GM23338 (cell line): ENCODE measurements around the gene RAB33B. TPM values are rescaled to one million over a fixed set of nuclear protein-coding genes. Genes with fewer than 3 reads are reported as not detected.

Experiments
- ATAC-seq: fragments of 200-7000 bp; cut with Tn5 transposase; 3 replicates; pipeline ENCODE4 v1.9.1; 2020
- DNase-seq: peaks from one replicate; pipeline ENCODE4 v3.0.0-alpha.2; 2015; ENCODE audit warnings: low spot score
- H2AFZ ChIP-seq: fragments of 200-600 bp; sonication (generic); 2 replicates; pipeline ENCODE4 v1.8.0; 2016; ENCODE audit warnings: antibody characterized with exemption, mild to moderate bottlenecking, moderate library complexity
- H3F3A ChIP-seq: fragments of 200-600 bp; sonication (generic); replicated peaks from 2 replicates; pipeline ENCODE4 v1.8.0; 2017; ENCODE audit warnings: antibody characterized with exemption, mixed run types, low read depth
- H3K27ac ChIP-seq: fragments of 200-600 bp; sonication (generic); 2 replicates; pipeline ENCODE4 v1.6.1; 2016; ENCODE audit warnings: low read depth
- H3K27me3 ChIP-seq: fragments of 200-600 bp; sonication (generic); 2 replicates; pipeline ENCODE4 v1.8.0; 2016; ENCODE audit warnings: mild to moderate bottlenecking, mixed run types, moderate library complexity; ENCODE audit not compliant: insufficient read depth
- H3K36me3 ChIP-seq: fragments of 200-600 bp; sonication (generic); 2 replicates; pipeline ENCODE4 v1.8.0; 2016; ENCODE audit warnings: mild to moderate bottlenecking; ENCODE audit not compliant: insufficient read depth
- H3K4me1 ChIP-seq: fragments of 200-600 bp; sonication (generic); 2 replicates; pipeline ENCODE4 v1.8.0; 2016; ENCODE audit warnings: mild to moderate bottlenecking, moderate library complexity; ENCODE audit not compliant: insufficient read depth
- H3K4me2 ChIP-seq: fragments of 200-600 bp; sonication (generic); 2 replicates; pipeline ENCODE4 v1.7.1; 2017; ENCODE audit warnings: mixed run types
- H3K4me3 ChIP-seq: fragments of 200-600 bp; sonication (generic); 2 replicates; pipeline ENCODE4 v1.6.1; 2016; ENCODE audit warnings: mixed run types
- H3K79me2 ChIP-seq: fragments of 200-600 bp; sonication (generic); replicated peaks from 2 replicates; pipeline ENCODE4 v1.8.0; 2017; ENCODE audit warnings: mild to moderate bottlenecking; ENCODE audit not compliant: insufficient read depth
- H3K9me2 ChIP-seq: fragments of 200-600 bp; sonication (generic); 2 replicates; pipeline ENCODE4 v1.8.0; 2017; ENCODE audit not compliant: insufficient read depth
- H4K20me1 ChIP-seq: fragments of 200-600 bp; sonication (generic); replicated peaks from 2 replicates; pipeline ENCODE4 v1.8.0; 2017; ENCODE audit warnings: mild to moderate bottlenecking; ENCODE audit not compliant: insufficient read depth
- H3K27ac Mint-ChIP-seq: 2 replicates; pipeline ENCODE4 v1.8.0; 2020; ENCODE audit warnings: inconsistent platforms, mild to moderate bottlenecking, moderate library complexity, mixed read lengths
- H3K27me3 Mint-ChIP-seq: 3 replicates; pipeline ENCODE4 v1.8.0; 2022; ENCODE audit warnings: low read depth, mild to moderate bottlenecking, moderate library complexity, mixed read lengths, inconsistent platforms; ENCODE audit not compliant: insufficient read depth, poor library complexity
- H3K36me3 Mint-ChIP-seq: 3 replicates; pipeline ENCODE4 v1.8.0; 2021; ENCODE audit warnings: low read depth, mild to moderate bottlenecking, inconsistent platforms, moderate library complexity, mixed read lengths
- H3K4me1 Mint-ChIP-seq: 3 replicates; pipeline ENCODE4 v1.8.0; 2020; ENCODE audit warnings: mild to moderate bottlenecking, inconsistent platforms, mixed read lengths
- H3K4me3 Mint-ChIP-seq: 3 replicates; pipeline ENCODE4 v1.8.0; 2021; ENCODE audit warnings: moderate library complexity, mild to moderate bottlenecking, inconsistent platforms, mixed read lengths
- H3K9me3 Mint-ChIP-seq: 3 replicates; pipeline ENCODE4 v1.8.0; 2020; ENCODE audit warnings: moderate library complexity, mild to moderate bottlenecking, inconsistent platforms, mixed read lengths
- CREB1 ChIP-seq: fragments of 250-450 bp; sonication (Bioruptor Pico); IDR thresholded peaks from 2 replicates; pipeline ENCODE4 v1.5.0; 2020; ENCODE audit warnings: low read depth, mild to moderate bottlenecking, moderate library complexity
- EZH2 ChIP-seq: fragments of 200-600 bp; sonication (generic); IDR thresholded peaks from one replicate; pipeline ENCODE4 v1.8.0; 2017; ENCODE audit warnings: antibody characterized with exemption, mild to moderate bottlenecking, low read depth; ENCODE audit not compliant: unreplicated experiment
- EZH2phosphoT487 ChIP-seq: fragments of 200-600 bp; sonication (generic); IDR thresholded peaks from one replicate; pipeline ENCODE4 v1.8.1; 2018; ENCODE audit warnings: antibody characterized with exemption; ENCODE audit not compliant: unreplicated experiment
- JUNB ChIP-seq: IDR thresholded peaks from one replicate; pipeline ENCODE4 v1.6.1; 2016; ENCODE audit warnings: antibody characterized with exemption; ENCODE audit not compliant: unreplicated experiment
- NANOG ChIP-seq: IDR thresholded peaks from 2 replicates; pipeline ENCODE4 v1.6.1; 2016; ENCODE audit warnings: antibody characterized with exemption, borderline replicate concordance
- STAT1 ChIP-seq: IDR thresholded peaks from one replicate; pipeline ENCODE4 v1.6.1; 2016; ENCODE audit warnings: antibody characterized with exemption; ENCODE audit not compliant: unreplicated experiment
- ZNF114 ChIP-seq: fragments of 250-450 bp; sonication (Bioruptor Pico); IDR thresholded peaks from 2 replicates; pipeline ENCODE4 v1.5.0; 2020; ENCODE audit warnings: mild to moderate bottlenecking, moderate library complexity
- ZNF331 ChIP-seq: fragments of 250-450 bp; sonication (Bioruptor Pico); IDR thresholded peaks from 2 replicates; pipeline ENCODE4 v1.5.0; 2020; ENCODE audit warnings: low read depth, mild to moderate bottlenecking, moderate library complexity
- polyA plus RNA-seq: library from polyadenylated mRNA; unstranded; fragments of >200 nt; fragmentation: Nextera tagmentation; extraction: Ambion mirVana; gene quantifications from 2 replicates; pipeline ENCODE4 v1.2.1, GENCODE V29; 2016
- total RNA-seq: library from RNA; depleted of rRNA; stranded (reverse); fragments of >200 nt; shearing (Covaris generic); gene quantifications from 2 replicates; pipeline ENCODE4 v1.2.3, GENCODE V29; 2014
- TF ChIP-seq, protein P1 (sequence below), 2 experiments: fragments of 200-600 bp in 1 of 2; sonication (generic) in 1 of 2; conservative IDR thresholded peaks; 2 replicates each; pipeline versions ENCODE4 v1.5.1 to v1.6.1; 2016 to 2017; ENCODE audit warnings: antibody characterized with exemption in 2 of 2, low read depth in 2 of 2, mild to moderate bottlenecking in 2 of 2, moderate library complexity in 1 of 2
- TF ChIP-seq, protein P2 (sequence below): IDR thresholded peaks from 2 replicates; pipeline ENCODE4 v1.6.1; 2016; ENCODE audit warnings: antibody characterized with exemption
- TF ChIP-seq, protein P3 (sequence below): fragments of 250-450 bp; sonication (Bioruptor Pico); IDR thresholded peaks from 2 replicates; pipeline ENCODE4 v1.5.0; 2020; ENCODE audit warnings: mild to moderate bottlenecking, moderate library complexity

The RAB33B gene
- total and polyA plus RNA-seq, 2 experiments from 2014 or later = 9.9 to 17.5 TPM

DNA sequence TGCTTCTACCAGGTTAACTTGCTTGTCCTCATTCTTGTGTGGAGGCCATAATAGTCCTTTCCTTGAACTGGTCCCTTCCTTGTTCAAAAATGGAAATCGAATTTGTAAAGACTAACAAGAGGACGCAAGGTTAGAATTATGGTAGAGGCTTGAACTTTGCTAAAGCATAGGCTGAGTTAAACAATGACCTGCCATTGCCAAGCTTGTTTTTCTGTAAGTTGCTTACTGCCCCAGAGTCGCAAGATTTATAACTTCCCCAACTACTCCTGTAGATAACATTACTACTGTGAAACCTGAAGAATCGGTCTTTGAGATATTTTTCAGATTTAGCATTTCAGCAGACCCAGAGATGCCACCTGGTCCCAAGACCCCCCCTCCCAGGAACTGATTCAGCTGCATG is 45.3 kb downstream of the RAB33B start (continued):
- TF ChIP-seq NANOG (no peak), STAT1 (no peak), CREB1 (CRISPR knock-in tag) (no peak), EZH2 (no peak), ZNF331 (CRISPR knock-in tag) (no peak)
- TF ChIP-seq, protein P1, sequence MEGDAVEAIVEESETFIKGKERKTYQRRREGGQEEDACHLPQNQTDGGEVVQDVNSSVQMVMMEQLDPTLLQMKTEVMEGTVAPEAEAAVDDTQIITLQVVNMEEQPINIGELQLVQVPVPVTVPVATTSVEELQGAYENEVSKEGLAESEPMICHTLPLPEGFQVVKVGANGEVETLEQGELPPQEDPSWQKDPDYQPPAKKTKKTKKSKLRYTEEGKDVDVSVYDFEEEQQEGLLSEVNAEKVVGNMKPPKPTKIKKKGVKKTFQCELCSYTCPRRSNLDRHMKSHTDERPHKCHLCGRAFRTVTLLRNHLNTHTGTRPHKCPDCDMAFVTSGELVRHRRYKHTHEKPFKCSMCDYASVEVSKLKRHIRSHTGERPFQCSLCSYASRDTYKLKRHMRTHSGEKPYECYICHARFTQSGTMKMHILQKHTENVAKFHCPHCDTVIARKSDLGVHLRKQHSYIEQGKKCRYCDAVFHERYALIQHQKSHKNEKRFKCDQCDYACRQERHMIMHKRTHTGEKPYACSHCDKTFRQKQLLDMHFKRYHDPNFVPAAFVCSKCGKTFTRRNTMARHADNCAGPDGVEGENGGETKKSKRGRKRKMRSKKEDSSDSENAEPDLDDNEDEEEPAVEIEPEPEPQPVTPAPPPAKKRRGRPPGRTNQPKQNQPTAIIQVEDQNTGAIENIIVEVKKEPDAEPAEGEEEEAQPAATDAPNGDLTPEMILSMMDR (conservative IDR thresholded peaks at IDR 0.05; ENCODE audit: low read depth in 2 of 2) = no peak

DNA sequence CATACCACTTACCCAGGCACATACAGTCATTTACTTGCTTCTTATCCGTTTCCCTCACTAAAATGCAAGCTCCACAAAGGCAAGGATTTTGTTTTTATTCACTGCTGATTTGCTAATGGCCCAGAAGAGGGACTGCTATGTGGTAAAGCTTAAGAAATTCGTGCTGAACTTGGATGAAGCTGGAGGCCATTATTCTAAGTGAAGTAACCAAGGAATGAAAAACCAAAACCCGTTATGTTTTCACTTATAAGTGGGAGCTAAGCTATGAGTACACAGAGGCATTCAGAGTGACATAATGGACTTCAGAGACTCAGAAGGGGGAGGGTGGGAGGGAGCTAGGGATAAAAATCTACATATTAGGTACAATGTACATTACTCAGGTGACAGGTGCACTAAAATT is 47.2 kb downstream of the RAB33B start:
- 0 out of 2 replicates have a peak overlapping the region, but pooled peaks have one; percentile 72 for H3K27ac ChIP-seq
- H3K4me3 Mint-ChIP-seq = no peak overlapping the region
- DNase-seq = no peak
- no peak overlapping the region for H3K4me3 ChIP-seq
- H3K4me1 ChIP-seq = peaks cover 4% of the 10 kb centered on the region; the same call in 1 of the 2 replicates
- H3F3A ChIP-seq = no peaks in the 10 kb centered on the region
- no peak for ATAC-seq
- peaks cover 32% of the 10 kb centered on the region for H3K4me1 Mint-ChIP-seq
- H3K79me2 ChIP-seq = no peaks in the 10 kb centered on the region
- no peak for TF ChIP-seq ZNF331 (CRISPR knock-in tag)
- TF ChIP-seq NANOG = no peak
- TF ChIP-seq, protein P2, sequence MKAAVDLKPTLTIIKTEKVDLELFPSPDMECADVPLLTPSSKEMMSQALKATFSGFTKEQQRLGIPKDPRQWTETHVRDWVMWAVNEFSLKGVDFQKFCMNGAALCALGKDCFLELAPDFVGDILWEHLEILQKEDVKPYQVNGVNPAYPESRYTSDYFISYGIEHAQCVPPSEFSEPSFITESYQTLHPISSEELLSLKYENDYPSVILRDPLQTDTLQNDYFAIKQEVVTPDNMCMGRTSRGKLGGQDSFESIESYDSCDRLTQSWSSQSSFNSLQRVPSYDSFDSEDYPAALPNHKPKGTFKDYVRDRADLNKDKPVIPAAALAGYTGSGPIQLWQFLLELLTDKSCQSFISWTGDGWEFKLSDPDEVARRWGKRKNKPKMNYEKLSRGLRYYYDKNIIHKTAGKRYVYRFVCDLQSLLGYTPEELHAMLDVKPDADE = no peak
- TF ChIP-seq EZH2phosphoT487 = no peak
- no peak for TF ChIP-seq CREB1 (CRISPR knock-in tag)
- TF ChIP-seq JUNB = no peak
- no peak for TF ChIP-seq STAT1
- no peak overlapping the region for H3K27ac Mint-ChIP-seq
- H3K9me2 ChIP-seq = no peaks in the 10 kb centered on the region
- no peaks in the 10 kb centered on the region for H4K20me1 ChIP-seq
- peaks cover 14% of the 10 kb centered on the region for H3K27me3 Mint-ChIP-seq
- no peak overlapping the region for H3K4me2 ChIP-seq
- no peaks in the 10 kb centered on the region for H3K9me3 Mint-ChIP-seq
- H3K36me3 ChIP-seq = no peaks in the 10 kb centered on the region
- no peaks in the 10 kb centered on the region for H3K36me3 Mint-ChIP-seq
- H2AFZ ChIP-seq = peak overlapping the region; percentile 92
- H3K27me3 ChIP-seq = no peaks in the 10 kb centered on the region

DNA sequence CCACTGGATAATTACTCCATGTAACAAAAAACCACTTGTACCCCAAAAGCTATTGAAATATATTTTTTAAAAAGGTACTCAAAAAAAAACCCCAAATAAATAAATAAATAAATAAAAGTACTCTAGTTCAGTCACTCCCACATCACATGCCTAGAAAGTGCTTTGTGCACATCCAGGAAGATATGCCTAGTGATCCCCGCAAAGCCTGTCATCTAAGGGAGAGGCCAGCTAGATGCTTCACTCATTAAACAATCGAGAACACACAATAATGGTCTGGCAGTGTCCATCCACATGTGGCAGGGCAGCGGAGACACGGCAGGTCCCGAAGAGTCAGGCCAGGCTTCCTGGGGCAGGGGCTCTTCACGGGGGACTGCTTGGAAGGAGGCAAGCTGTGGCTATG is 47.6 kb downstream of the RAB33B start:
- no peaks in the 10 kb centered on the region for H3K27me3 ChIP-seq
- Mint-ChIP-seq H3K36me3 (no peaks in the 10 kb centered on the region), H3K27ac (no peak overlapping the region; the same call in 1 of the 2 replicates), H3K4me3 (no peak overlapping the region), H3K27me3 (peaks cover 15% of the 10 kb centered on the region), H3K4me1 (peaks cover 32% of the 10 kb centered on the region), H3K9me3 (no peaks in the 10 kb centered on the region)
- H3F3A ChIP-seq = no peaks in the 10 kb centered on the region
- no peak overlapping the region for H3K27ac ChIP-seq
- no peak overlapping the region for H2AFZ ChIP-seq
- no peaks in the 10 kb centered on the region for H3K79me2 ChIP-seq
- DNase-seq (no peak), ATAC-seq (peak; percentile 19; the same call in 1 of the 3 replicates)
- H3K9me2 ChIP-seq = no peaks in the 10 kb centered on the region
- H3K4me3 ChIP-seq = no peak overlapping the region
- H3K4me1 ChIP-seq = peaks cover 4% of the 10 kb centered on the region; the same call in 1 of the 2 replicates
- no peaks in the 10 kb centered on the region for H4K20me1 ChIP-seq
- no peaks in the 10 kb centered on the region for H3K36me3 ChIP-seq
- H3K4me2 ChIP-seq = no peak overlapping the region
- TF ChIP-seq NANOG (no peak), ZNF114 (no peak), EZH2 (no peak), EZH2phosphoT487 (no peak)
- TF ChIP-seq, protein P3, sequence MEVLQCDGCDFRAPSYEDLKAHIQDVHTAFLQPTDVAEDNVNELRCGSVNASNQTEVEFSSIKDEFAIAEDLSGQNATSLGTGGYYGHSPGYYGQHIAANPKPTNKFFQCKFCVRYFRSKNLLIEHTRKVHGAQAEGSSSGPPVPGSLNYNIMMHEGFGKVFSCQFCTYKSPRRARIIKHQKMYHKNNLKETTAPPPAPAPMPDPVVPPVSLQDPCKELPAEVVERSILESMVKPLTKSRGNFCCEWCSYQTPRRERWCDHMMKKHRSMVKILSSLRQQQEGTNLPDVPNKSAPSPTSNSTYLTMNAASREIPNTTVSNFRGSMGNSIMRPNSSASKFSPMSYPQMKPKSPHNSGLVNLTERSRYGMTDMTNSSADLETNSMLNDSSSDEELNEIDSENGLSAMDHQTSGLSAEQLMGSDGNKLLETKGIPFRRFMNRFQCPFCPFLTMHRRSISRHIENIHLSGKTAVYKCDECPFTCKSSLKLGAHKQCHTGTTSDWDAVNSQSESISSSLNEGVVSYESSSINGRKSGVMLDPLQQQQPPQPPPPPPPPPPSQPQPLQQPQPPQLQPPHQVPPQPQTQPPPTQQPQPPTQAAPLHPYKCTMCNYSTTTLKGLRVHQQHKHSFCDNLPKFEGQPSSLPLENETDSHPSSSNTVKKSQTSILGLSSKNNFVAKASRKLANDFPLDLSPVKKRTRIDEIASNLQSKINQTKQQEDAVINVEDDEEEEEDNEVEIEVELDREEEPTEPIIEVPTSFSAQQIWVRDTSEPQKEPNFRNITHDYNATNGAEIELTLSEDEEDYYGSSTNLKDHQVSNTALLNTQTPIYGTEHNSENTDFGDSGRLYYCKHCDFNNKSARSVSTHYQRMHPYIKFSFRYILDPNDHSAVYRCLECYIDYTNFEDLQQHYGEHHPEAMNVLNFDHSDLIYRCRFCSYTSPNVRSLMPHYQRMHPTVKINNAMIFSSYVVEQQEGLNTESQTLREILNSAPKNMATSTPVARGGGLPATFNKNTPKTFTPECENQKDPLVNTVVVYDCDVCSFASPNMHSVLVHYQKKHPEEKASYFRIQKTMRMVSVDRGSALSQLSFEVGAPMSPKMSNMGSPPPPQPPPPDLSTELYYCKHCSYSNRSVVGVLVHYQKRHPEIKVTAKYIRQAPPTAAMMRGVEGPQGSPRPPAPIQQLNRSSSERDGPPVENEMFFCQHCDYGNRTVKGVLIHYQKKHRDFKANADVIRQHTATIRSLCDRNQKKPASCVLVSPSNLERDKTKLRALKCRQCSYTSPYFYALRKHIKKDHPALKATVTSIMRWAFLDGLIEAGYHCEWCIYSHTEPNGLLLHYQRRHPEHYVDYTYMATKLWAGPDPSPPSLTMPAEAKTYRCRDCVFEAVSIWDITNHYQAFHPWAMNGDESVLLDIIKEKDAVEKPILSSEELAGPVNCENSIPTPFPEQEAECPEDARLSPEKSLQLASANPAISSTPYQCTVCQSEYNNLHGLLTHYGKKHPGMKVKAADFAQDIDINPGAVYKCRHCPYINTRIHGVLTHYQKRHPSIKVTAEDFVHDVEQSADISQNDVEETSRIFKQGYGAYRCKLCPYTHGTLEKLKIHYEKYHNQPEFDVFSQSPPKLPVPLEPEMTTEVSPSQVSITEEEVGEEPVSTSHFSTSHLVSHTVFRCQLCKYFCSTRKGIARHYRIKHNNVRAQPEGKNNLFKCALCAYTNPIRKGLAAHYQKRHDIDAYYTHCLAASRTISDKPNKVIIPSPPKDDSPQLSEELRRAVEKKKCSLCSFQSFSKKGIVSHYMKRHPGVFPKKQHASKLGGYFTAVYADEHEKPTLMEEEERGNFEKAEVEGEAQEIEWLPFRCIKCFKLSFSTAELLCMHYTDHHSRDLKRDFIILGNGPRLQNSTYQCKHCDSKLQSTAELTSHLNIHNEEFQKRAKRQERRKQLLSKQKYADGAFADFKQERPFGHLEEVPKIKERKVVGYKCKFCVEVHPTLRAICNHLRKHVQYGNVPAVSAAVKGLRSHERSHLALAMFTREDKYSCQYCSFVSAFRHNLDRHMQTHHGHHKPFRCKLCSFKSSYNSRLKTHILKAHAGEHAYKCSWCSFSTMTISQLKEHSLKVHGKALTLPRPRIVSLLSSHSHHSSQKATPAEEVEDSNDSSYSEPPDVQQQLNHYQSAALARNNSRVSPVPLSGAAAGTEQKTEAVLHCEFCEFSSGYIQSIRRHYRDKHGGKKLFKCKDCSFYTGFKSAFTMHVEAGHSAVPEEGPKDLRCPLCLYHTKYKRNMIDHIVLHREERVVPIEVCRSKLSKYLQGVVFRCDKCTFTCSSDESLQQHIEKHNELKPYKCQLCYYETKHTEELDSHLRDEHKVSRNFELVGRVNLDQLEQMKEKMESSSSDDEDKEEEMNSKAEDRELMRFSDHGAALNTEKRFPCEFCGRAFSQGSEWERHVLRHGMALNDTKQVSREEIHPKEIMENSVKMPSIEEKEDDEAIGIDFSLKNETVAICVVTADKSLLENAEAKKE (CRISPR knock-in tag) = no peak
